ENCODE measurements around the gene IKBIP.
A peak's percentile ranks its signal among the peaks of the same experiment; 100 is the strongest.
"Not testable (repeated sequence)": the region's sequence is repeated elsewhere in the genome, so short reads cannot be mapped to it uniquely, and the experiment has no call there.

IKBIP gene

DNA sequence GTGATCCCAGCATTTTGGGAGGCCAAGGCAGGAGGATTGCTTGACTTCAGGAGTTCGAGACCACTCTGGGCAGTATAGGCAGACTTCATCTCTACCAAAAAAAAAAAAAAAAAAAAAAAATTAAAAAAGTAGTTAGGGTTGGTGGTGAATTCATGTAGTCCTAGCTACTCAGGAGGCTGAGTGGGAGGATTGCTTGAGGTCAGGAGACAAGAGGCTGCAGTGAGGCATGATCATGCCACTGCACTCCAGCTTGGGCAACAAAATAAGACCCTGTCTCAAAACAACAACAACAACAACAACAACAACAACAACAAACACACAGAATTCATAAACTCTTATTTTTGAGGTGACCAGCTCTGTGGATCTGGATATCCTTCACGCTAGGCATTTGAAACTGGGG, 34.0 kb downstream of the IKBIP start:
- TF ChIP-seq POU6F1 (CRISPR knock-in tag; IDR thresholded peaks at IDR 0.05; ENCODE audit: borderline replicate concordance, low read depth) (no peak), RARB (CRISPR knock-in tag; IDR thresholded peaks at IDR 0.05) (no peak), OSR1 (CRISPR knock-in tag; IDR thresholded peaks at IDR 0.05) (no peak), ARNTL (CRISPR knock-in tag; IDR thresholded peaks at IDR 0.05; ENCODE audit: borderline replicate concordance, low read depth) (no peak), ISL1 (CRISPR knock-in tag; IDR thresholded peaks at IDR 0.05) (no peak), TCF4 (CRISPR knock-in tag; IDR thresholded peaks at IDR 0.05; ENCODE audit: borderline replicate concordance) (no peak), ZNF565 (CRISPR knock-in tag; conservative IDR thresholded peaks at IDR 0.05; ENCODE audit: low read depth) (no peak), GLIS3 (CRISPR knock-in tag; IDR thresholded peaks at IDR 0.05) (no peak), SNAI2 (CRISPR knock-in tag; IDR thresholded peaks at IDR 0.05) (no peak), CSDC2 (CRISPR knock-in tag; IDR thresholded peaks at IDR 0.05) (no peak), BACH2 (CRISPR knock-in tag; IDR thresholded peaks at IDR 0.05; ENCODE audit: borderline replicate concordance) (no peak), CSRNP3 (CRISPR knock-in tag; IDR thresholded peaks at IDR 0.05) (no peak), ZC3H10 (CRISPR knock-in tag; IDR thresholded peaks at IDR 0.05) (no peak), TSHZ2 (CRISPR knock-in tag; IDR thresholded peaks at IDR 0.05) (no peak), TOX (CRISPR knock-in tag; IDR thresholded peaks at IDR 0.05; ENCODE audit: borderline replicate concordance) (no peak), ESRRG (CRISPR knock-in tag; IDR thresholded peaks at IDR 0.05) (no peak), ZFP30 (CRISPR knock-in tag; IDR thresholded peaks at IDR 0.05) (no peak), ZNF8 (CRISPR knock-in tag; IDR thresholded peaks at IDR 0.05) (no peak)
- TF ChIP-seq, protein P1, sequence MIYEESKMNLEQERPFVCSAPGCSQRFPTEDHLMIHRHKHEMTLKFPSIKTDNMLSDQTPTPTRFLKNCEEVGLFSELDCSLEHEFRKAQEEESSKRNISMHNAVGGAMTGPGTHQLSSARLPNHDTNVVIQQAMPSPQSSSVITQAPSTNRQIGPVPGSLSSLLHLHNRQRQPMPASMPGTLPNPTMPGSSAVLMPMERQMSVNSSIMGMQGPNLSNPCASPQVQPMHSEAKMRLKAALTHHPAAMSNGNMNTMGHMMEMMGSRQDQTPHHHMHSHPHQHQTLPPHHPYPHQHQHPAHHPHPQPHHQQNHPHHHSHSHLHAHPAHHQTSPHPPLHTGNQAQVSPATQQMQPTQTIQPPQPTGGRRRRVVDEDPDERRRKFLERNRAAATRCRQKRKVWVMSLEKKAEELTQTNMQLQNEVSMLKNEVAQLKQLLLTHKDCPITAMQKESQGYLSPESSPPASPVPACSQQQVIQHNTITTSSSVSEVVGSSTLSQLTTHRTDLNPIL (CRISPR knock-in tag; IDR thresholded peaks at IDR 0.05; ENCODE audit: low read depth): no peak
- ATAC-seq: no peak

DNA sequence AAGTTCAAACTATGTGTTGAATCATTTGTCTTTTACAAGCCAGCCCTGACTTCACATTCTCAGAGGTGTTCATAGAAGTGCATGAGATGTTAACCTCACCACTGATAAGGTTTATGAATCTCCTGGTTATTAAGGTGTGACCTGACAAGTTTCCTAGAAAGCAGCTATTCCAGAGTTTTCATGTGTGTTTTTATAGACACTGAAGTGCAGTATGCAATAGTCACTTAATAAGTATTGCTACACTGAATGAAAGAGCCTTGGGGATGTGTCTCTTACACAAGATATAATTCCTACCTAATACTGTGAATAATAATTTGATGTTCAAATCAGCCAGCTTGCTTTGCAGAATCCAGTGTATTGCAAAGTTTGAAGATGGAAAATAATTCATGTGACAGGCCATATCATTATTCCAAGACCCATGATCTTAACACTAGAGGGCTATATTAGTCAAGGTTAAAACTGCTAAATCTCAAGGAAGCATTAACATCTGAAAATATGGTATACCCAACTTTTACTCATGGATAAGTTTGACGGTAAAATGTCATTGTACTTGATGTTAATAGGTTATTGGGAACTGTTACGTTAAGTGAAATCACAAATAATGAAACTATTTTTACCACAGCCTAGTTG, 38.1 kb downstream of the IKBIP start:
- TF ChIP-seq BACH2 (CRISPR knock-in tag; IDR thresholded peaks at IDR 0.05; ENCODE audit: borderline replicate concordance): no peak
- TF ChIP-seq CSDC2 (CRISPR knock-in tag; IDR thresholded peaks at IDR 0.05): no peak
- TF ChIP-seq SNAI2 (CRISPR knock-in tag; IDR thresholded peaks at IDR 0.05): no peak
- no peak for TF ChIP-seq ZC3H10 (CRISPR knock-in tag; IDR thresholded peaks at IDR 0.05)
- TF ChIP-seq ESRRG (CRISPR knock-in tag; IDR thresholded peaks at IDR 0.05): no peak
- TF ChIP-seq CSRNP3 (CRISPR knock-in tag; IDR thresholded peaks at IDR 0.05): no peak
- TF ChIP-seq GLIS3 (CRISPR knock-in tag; IDR thresholded peaks at IDR 0.05): no peak
- no peak for TF ChIP-seq ZFP30 (CRISPR knock-in tag; IDR thresholded peaks at IDR 0.05)
- no peak for TF ChIP-seq ZFP3 (CRISPR knock-in tag; IDR thresholded peaks at IDR 0.05)
- TF ChIP-seq ZNF70 (CRISPR knock-in tag; IDR thresholded peaks at IDR 0.05): no peak
- TF ChIP-seq OSR1 (CRISPR knock-in tag; IDR thresholded peaks at IDR 0.05): no peak
- ATAC-seq: peak; percentile 43

GRCh38 chr12:98601924-98602323, 42.7 kb downstream of the IKBIP start:
- TF ChIP-seq GLIS3 (CRISPR knock-in tag; IDR thresholded peaks at IDR 0.05) (no peak), ZNF70 (CRISPR knock-in tag; IDR thresholded peaks at IDR 0.05) (no peak), SNAI2 (CRISPR knock-in tag; IDR thresholded peaks at IDR 0.05) (no peak), ZNF8 (CRISPR knock-in tag; IDR thresholded peaks at IDR 0.05) (no peak), ISL1 (CRISPR knock-in tag; IDR thresholded peaks at IDR 0.05) (no peak), ZNF565 (CRISPR knock-in tag; conservative IDR thresholded peaks at IDR 0.05; ENCODE audit: low read depth) (no peak), PPARA (CRISPR knock-in tag; IDR thresholded peaks at IDR 0.05; ENCODE audit: borderline replicate concordance) (no peak), ARNTL (CRISPR knock-in tag; IDR thresholded peaks at IDR 0.05; ENCODE audit: borderline replicate concordance, low read depth) (no peak), TOX (CRISPR knock-in tag; IDR thresholded peaks at IDR 0.05; ENCODE audit: borderline replicate concordance) (no peak), TCF4 (CRISPR knock-in tag; IDR thresholded peaks at IDR 0.05; ENCODE audit: borderline replicate concordance) (no peak), OSR1 (CRISPR knock-in tag; IDR thresholded peaks at IDR 0.05) (no peak), BACH2 (CRISPR knock-in tag; IDR thresholded peaks at IDR 0.05; ENCODE audit: borderline replicate concordance) (no peak), ZFP3 (CRISPR knock-in tag; IDR thresholded peaks at IDR 0.05) (no peak), ESRRG (CRISPR knock-in tag; IDR thresholded peaks at IDR 0.05) (no peak), PATZ1 (CRISPR knock-in tag; IDR thresholded peaks at IDR 0.05; ENCODE audit: borderline replicate concordance) (no peak)
- TF ChIP-seq, protein P1 (CRISPR knock-in tag; IDR thresholded peaks at IDR 0.05; ENCODE audit: low read depth): no peak
- no peak for ATAC-seq

DNA sequence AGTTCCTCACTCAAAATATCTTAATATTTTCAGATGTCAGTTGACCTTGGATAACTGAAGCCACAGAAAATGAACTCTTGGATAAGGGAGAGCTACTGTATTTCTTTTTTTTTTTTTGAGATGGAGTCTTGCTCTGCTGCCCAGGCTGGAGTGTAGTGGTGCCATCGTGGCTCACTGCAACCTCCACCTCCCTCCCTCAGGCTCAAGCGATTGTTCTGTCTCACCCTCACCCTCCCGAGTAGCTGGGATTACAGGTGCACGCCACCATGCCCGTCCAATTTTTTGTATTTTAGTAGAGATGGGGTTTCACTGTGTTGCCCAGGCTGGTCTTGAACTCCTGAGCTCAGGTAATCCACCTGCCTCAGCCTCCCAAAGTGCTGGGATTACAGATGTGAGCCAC, 47.3 kb downstream of the IKBIP start:
- ATAC-seq: not testable (repeated sequence)

All from SK-N-SH treated with all-trans-retinoic acid at 6 μM for 48 hours (cell line).